Measurements from ENCODE around the gene PLD6. TPM values are rescaled to one million over a fixed set of nuclear protein-coding genes. Genes with fewer than 3 reads are reported as not detected.

The PLD6 gene
- total and polyA plus RNA-seq, 8 donors, result 3.4 to 5.9 (median 4.6) TPM

GRCh38 chr17:17191346-17191792, 14.8 kb downstream of the PLD6 start:
- intact Hi-C loops (cut with DNase I), result no loop called here
- no peaks in the 10 kb centered on the region for H3K27me3 ChIP-seq
- DNase-seq (peak in 1 of 4 donors; percentile 55), ATAC-seq (no peak)
- H3K4me1 ChIP-seq, result peaks cover 15 to 27% of the 10 kb centered on the region in 2 donors
- peaks cover 0 to 24% of the 10 kb centered on the region in 2 donors for H3K36me3 ChIP-seq
- H3K27ac ChIP-seq, result peak overlapping the region; percentile 6 to 56
- H3K4me3 ChIP-seq, result no peak overlapping the region
- H3K9me3 ChIP-seq, result no peaks in the 10 kb centered on the region
- no peak for TF ChIP-seq CTCF (IDR thresholded peaks at IDR 0.05)

DNA sequence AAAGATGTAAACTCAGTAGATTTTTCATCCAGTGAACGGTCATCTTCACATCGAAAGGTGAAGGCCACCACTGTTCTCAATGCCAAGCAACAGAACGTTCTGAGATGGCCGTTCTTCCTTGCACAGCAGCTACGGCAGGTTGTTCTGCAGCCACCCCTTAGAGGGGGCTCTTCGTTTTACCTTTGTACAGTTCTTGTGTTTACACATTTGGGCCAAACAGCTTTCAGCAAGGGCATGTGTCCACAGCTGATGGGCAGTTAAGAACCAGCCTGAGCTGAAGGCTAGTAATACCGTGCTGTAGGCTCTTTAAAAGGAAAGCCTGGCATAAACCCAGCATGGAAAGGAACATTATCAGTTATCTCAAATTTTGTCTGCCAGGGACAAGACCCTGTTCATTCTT, 15.9 kb downstream of the PLD6 start:
- H3K9me3 ChIP-seq, result no peaks in the 10 kb centered on the region
- H3K27me3 ChIP-seq, result no peaks in the 10 kb centered on the region
- no peak overlapping the region for H3K4me3 ChIP-seq
- H3K27ac ChIP-seq, result no peak overlapping the region
- intact Hi-C loops (cut with DNase I), result no loop called here
- H3K36me3 ChIP-seq, result peaks cover 0 to 24% of the 10 kb centered on the region in 2 donors
- peak in 1 of 4 donors; percentile 0 for DNase-seq
- H3K4me1 ChIP-seq, result peaks cover 19 to 38% of the 10 kb centered on the region in 2 donors
- TF ChIP-seq CTCF (IDR thresholded peaks at IDR 0.05), result no peak
- ATAC-seq, result no peak

GRCh38 chr17:17189559-17189958, 16.6 kb downstream of the PLD6 start:
- Histone ChIP-seq H3K27me3 (no peaks in the 10 kb centered on the region), H3K4me1 (peaks cover 19 to 45% of the 10 kb centered on the region in 2 donors), H3K9me3 (no peaks in the 10 kb centered on the region), H3K4me3 (no peak overlapping the region), H3K27ac (no peak overlapping the region), H3K36me3 (peaks cover 0 to 27% of the 10 kb centered on the region in 2 donors)
- ATAC-seq, result no peak
- no peak for TF ChIP-seq CTCF (IDR thresholded peaks at IDR 0.05)
- no peak for DNase-seq
- intact Hi-C loops (cut with DNase I), result no loop called here

GRCh38 chr17:17188586-17188985, 17.5 kb downstream of the PLD6 start:
- peak in 1 of 4 donors; percentile 39 for DNase-seq
- no peaks in the 10 kb centered on the region for H3K27me3 ChIP-seq
- intact Hi-C loops (cut with DNase I), result no loop called here
- H3K4me3 ChIP-seq, result no peak overlapping the region
- no peaks in the 10 kb centered on the region for H3K9me3 ChIP-seq
- no peak for TF ChIP-seq CTCF (IDR thresholded peaks at IDR 0.05)
- H3K4me1 ChIP-seq, result peaks cover 19 to 54% of the 10 kb centered on the region in 2 donors
- H3K27ac ChIP-seq, result no peak overlapping the region
- no peak for ATAC-seq
- H3K36me3 ChIP-seq, result peaks cover 0 to 37% of the 10 kb centered on the region in 2 donors

GRCh38 chr17:17186551-17187505, 19.3 kb downstream of the PLD6 start:
- Histone ChIP-seq H3K36me3 (peaks cover 0 to 54% of the 10 kb centered on the region in 2 donors), H3K4me3 (no peak overlapping the region), H3K4me1 (peaks cover 17 to 54% of the 10 kb centered on the region in 2 donors), H3K27ac (peak overlapping the region; percentile 56 to 57), H3K9me3 (no peaks in the 10 kb centered on the region), H3K27me3 (no peaks in the 10 kb centered on the region)
- no peak for TF ChIP-seq CTCF (IDR thresholded peaks at IDR 0.05)
- DNase-seq (peak in 1 of 4 donors; percentile 28), ATAC-seq (peak; percentile 49)
- intact Hi-C loops (cut with DNase I), result no loop called here
